ENCODE results near the gene CCR4. TPM values are rescaled to one million over a fixed set of nuclear protein-coding genes. Genes with fewer than 3 reads are reported as not detected.

CCR4 gene
- total and polyA plus RNA-seq, 2 of the 13 experiments (the other 11 are each of a cell fraction or from before 2014, with no cell fraction given): 0.04 to 0.05 TPM

DNA sequence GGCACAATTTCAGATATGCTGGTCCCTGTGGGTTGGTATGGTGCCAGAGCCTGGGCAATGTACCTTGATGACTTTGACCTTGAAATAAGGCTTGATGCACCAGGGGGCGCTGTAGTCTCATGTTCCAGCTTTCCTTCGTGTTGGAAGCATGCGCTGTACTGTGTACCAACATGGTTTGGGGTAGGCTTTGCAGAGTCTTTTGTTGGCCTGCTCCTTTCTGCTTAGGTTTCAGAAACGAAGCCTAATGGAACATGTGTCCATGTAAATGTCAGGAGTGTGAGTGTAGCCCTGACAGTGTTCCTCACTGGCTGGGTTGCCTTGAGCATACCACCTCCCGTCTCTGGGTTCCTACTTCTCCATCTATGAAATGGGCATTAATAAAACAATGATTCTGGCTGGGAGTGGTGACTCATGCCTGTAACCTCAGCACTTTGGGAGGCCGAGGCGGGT lies 3.6 kb upstream of the CCR4 start (continued):
- TF ChIP-seq, protein P1, sequence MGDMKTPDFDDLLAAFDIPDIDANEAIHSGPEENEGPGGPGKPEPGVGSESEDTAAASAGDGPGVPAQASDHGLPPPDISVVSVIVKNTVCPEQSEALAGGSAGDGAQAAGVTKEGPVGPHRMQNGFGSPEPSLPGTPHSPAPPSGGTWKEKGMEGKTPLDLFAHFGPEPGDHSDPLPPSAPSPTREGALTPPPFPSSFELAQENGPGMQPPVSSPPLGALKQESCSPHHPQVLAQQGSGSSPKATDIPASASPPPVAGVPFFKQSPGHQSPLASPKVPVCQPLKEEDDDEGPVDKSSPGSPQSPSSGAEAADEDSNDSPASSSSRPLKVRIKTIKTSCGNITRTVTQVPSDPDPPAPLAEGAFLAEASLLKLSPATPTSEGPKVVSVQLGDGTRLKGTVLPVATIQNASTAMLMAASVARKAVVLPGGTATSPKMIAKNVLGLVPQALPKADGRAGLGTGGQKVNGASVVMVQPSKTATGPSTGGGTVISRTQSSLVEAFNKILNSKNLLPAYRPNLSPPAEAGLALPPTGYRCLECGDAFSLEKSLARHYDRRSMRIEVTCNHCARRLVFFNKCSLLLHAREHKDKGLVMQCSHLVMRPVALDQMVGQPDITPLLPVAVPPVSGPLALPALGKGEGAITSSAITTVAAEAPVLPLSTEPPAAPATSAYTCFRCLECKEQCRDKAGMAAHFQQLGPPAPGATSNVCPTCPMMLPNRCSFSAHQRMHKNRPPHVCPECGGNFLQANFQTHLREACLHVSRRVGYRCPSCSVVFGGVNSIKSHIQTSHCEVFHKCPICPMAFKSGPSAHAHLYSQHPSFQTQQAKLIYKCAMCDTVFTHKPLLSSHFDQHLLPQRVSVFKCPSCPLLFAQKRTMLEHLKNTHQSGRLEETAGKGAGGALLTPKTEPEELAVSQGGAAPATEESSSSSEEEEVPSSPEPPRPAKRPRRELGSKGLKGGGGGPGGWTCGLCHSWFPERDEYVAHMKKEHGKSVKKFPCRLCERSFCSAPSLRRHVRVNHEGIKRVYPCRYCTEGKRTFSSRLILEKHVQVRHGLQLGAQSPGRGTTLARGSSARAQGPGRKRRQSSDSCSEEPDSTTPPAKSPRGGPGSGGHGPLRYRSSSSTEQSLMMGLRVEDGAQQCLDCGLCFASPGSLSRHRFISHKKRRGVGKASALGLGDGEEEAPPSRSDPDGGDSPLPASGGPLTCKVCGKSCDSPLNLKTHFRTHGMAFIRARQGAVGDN (CRISPR knock-in tag; IDR thresholded peaks at IDR 0.05): no peak
- TF ChIP-seq ZNF749 (CRISPR knock-in tag; IDR thresholded peaks at IDR 0.05; ENCODE audit: borderline replicate concordance): no peak
- TF ChIP-seq, protein P2, sequence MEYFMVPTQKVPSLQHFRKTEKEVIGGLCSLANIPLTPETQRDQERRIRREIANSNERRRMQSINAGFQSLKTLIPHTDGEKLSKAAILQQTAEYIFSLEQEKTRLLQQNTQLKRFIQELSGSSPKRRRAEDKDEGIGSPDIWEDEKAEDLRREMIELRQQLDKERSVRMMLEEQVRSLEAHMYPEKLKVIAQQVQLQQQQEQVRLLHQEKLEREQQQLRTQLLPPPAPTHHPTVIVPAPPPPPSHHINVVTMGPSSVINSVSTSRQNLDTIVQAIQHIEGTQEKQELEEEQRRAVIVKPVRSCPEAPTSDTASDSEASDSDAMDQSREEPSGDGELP (IDR thresholded peaks at IDR 0.05; ENCODE audit: borderline replicate concordance, low read depth): no peak
- peak; percentile 45; the same call in 1 of the 2 replicates for TF ChIP-seq ZNF331 (CRISPR knock-in tag; IDR thresholded peaks at IDR 0.05)
- TF ChIP-seq HNF4A (CRISPR knock-in tag; IDR thresholded peaks at IDR 0.05): peak; percentile 45; the same call in 1 of the 2 replicates
- TF ChIP-seq MIXL1 (CRISPR knock-in tag; IDR thresholded peaks at IDR 0.05): 0 out of 2 replicates have a peak, but pooled peaks have one; percentile 65
- peak; percentile 70; the same call in 1 of the 2 replicates for TF ChIP-seq CBX5 (CRISPR knock-in tag; IDR thresholded peaks at IDR 0.05; ENCODE audit: borderline replicate concordance)
- TF ChIP-seq PHF20 (CRISPR knock-in tag; IDR thresholded peaks at IDR 0.05): no peak
- TF ChIP-seq FOXK1 (CRISPR knock-in tag; IDR thresholded peaks at IDR 0.05; ENCODE audit: borderline replicate concordance, low read depth): peak; percentile 60; the same call in 1 of the 2 replicates
- TF ChIP-seq, protein P3, sequence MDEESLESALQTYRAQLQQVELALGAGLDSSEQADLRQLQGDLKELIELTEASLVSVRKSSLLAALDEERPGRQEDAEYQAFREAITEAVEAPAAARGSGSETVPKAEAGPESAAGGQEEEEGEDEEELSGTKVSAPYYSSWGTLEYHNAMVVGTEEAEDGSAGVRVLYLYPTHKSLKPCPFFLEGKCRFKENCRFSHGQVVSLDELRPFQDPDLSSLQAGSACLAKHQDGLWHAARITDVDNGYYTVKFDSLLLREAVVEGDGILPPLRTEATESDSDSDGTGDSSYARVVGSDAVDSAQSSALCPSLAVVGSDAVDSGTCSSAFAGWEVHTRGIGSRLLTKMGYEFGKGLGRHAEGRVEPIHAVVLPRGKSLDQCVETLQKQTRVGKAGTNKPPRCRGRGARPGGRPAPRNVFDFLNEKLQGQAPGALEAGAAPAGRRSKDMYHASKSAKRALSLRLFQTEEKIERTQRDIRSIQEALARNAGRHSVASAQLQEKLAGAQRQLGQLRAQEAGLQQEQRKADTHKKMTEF (CRISPR knock-in tag; IDR thresholded peaks at IDR 0.05): 0 out of 2 replicates have a peak, but pooled peaks have one; percentile 43
- TF ChIP-seq TARDBP (CRISPR knock-in tag; IDR thresholded peaks at IDR 0.05): 0 out of 2 replicates have a peak, but pooled peaks have one; percentile 56
- TF ChIP-seq, protein P4, sequence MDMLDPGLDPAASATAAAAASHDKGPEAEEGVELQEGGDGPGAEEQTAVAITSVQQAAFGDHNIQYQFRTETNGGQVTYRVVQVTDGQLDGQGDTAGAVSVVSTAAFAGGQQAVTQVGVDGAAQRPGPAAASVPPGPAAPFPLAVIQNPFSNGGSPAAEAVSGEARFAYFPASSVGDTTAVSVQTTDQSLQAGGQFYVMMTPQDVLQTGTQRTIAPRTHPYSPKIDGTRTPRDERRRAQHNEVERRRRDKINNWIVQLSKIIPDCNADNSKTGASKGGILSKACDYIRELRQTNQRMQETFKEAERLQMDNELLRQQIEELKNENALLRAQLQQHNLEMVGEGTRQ (IDR thresholded peaks at IDR 0.05; ENCODE audit: low read depth, low read length): no peak
- TF ChIP-seq, protein P4 (CRISPR knock-in tag; IDR thresholded peaks at IDR 0.05; ENCODE audit: borderline replicate concordance): no peak
- no peak for TF ChIP-seq ZBTB42 (CRISPR knock-in tag; IDR thresholded peaks at IDR 0.05)
- TF ChIP-seq, protein P5, sequence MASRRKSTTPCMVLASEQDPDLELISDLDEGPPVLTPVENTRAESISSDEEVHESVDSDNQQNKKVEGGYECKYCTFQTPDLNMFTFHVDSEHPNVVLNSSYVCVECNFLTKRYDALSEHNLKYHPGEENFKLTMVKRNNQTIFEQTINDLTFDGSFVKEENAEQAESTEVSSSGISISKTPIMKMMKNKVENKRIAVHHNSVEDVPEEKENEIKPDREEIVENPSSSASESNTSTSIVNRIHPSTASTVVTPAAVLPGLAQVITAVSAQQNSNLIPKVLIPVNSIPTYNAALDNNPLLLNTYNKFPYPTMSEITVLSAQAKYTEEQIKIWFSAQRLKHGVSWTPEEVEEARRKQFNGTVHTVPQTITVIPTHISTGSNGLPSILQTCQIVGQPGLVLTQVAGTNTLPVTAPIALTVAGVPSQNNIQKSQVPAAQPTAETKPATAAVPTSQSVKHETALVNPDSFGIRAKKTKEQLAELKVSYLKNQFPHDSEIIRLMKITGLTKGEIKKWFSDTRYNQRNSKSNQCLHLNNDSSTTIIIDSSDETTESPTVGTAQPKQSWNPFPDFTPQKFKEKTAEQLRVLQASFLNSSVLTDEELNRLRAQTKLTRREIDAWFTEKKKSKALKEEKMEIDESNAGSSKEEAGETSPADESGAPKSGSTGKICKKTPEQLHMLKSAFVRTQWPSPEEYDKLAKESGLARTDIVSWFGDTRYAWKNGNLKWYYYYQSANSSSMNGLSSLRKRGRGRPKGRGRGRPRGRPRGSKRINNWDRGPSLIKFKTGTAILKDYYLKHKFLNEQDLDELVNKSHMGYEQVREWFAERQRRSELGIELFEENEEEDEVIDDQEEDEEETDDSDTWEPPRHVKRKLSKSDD (CRISPR knock-in tag; IDR thresholded peaks at IDR 0.05; ENCODE audit: low read depth): no peak
- 0 out of 2 replicates have a peak, but pooled peaks have one; percentile 19 for TF ChIP-seq MIER3 (CRISPR knock-in tag; IDR thresholded peaks at IDR 0.05; ENCODE audit: borderline replicate concordance)
- peak; percentile 31; the same call in 1 of the 2 replicates for TF ChIP-seq ARNT2 (CRISPR knock-in tag; IDR thresholded peaks at IDR 0.05; ENCODE audit: low read depth)
- TF ChIP-seq SMAD3 (CRISPR knock-in tag; IDR thresholded peaks at IDR 0.05): peak; percentile 64; the same call in 1 of the 2 replicates
- TF ChIP-seq ESRRA (CRISPR knock-in tag; IDR thresholded peaks at IDR 0.05; ENCODE audit: low read depth): peak; percentile 88; the same call in 1 of the 2 replicates

Data from HepG2 (cell line).